H1 (cell line): ENCODE measurements around the gene BAD. TPM values are rescaled to one million over a fixed set of nuclear protein-coding genes. Genes with fewer than 3 reads are reported as not detected.

Experiments used
- CTCF ChIA-PET: fragments of 300-600 bp; sonication (Branson Sonifier 250); formaldehyde crosslinking; loops from one replicate; lab custom pipeline; 2021; ENCODE audit not compliant: partially characterized antibody; lab: Charles Lee
- POLR2A ChIA-PET: fragments of 300-600 bp; sonication (Branson Sonifier 250); formaldehyde crosslinking; loops from one replicate; lab custom pipeline; 2021; ENCODE audit warnings: inconsistent platforms; ENCODE audit not compliant: partially characterized antibody; lab: Charles Lee
- DNase-seq, 2 experiments: peaks; one replicate each; pipeline versions ENCODE4 v3.0.0 to v3.0.0-alpha.2; 2010 to 2022; ENCODE audit warnings: low spot score in 2 of 2, low read depth in 1 of 2, mixed read lengths in 1 of 2
- FAIRE-seq: peaks from 2 replicates; lab custom pipeline; 2011; peaks lifted over from hg19 to GRCh38; lab: Jason Lieb, UNC
- H2AFZ ChIP-seq: 2 replicates; pipeline ENCODE4 v1.8.1; 2012; ENCODE audit warnings: low read length, inconsistent platforms
- H2AK5ac ChIP-seq: 2 replicates; pipeline ENCODE4 v1.6.1; 2013; ENCODE audit warnings: low read depth, low read length
- H2BK120ac ChIP-seq: replicated peaks from 2 replicates; pipeline ENCODE3; 2013; ENCODE audit warnings: low read depth, low read length, inconsistent platforms
- H2BK12ac ChIP-seq: 2 replicates; pipeline ENCODE4 v1.6.1; 2013; ENCODE audit warnings: low read depth, low read length
- H2BK15ac ChIP-seq: 2 replicates; pipeline ENCODE4 v1.6.1; 2013; ENCODE audit warnings: low read length
- H2BK20ac ChIP-seq: 2 replicates; pipeline ENCODE4 v1.6.1; 2013; ENCODE audit warnings: low read length
- H2BK5ac ChIP-seq: 2 replicates; pipeline ENCODE4 v1.6.1; 2013; ENCODE audit warnings: low read depth, low read length
- H3K14ac ChIP-seq: 2 replicates; pipeline ENCODE4 v1.6.1; 2013; ENCODE audit warnings: inconsistent platforms; ENCODE audit not compliant: insufficient read length
- H3K18ac ChIP-seq: 2 replicates; pipeline ENCODE4 v1.6.1; 2013; ENCODE audit warnings: low read length; ENCODE audit errors: extremely low read depth
- H3K23ac ChIP-seq: 2 replicates; pipeline ENCODE4 v1.6.1; 2013; ENCODE audit warnings: inconsistent platforms; ENCODE audit not compliant: insufficient read length
- H3K23me2 ChIP-seq: 2 replicates; pipeline ENCODE4 v1.6.1; 2013; ENCODE audit warnings: low read depth, low read length
- H3K27ac ChIP-seq: 2 replicates; pipeline ENCODE4 v1.6.1; 2011; ENCODE audit warnings: low read depth, low read length, inconsistent platforms
- H3K27me3 ChIP-seq, 4 experiments: replicated peaks in 1 of 4; 1 replicate in 1 of 4; 2 replicates in 3 of 4; pipeline versions ENCODE4 v1.6.1 to v1.8.1; 2011 to 2013; ENCODE audit warnings: low read length in 3 of 4, mild to moderate bottlenecking in 3 of 4, inconsistent platforms in 2 of 4, mixed read lengths in 2 of 4, moderate library complexity in 1 of 4; ENCODE audit not compliant: control insufficient read depth in 3 of 4, insufficient read depth in 3 of 4; ENCODE audit errors: extremely low read depth in 1 of 4
- H3K36me3 ChIP-seq, 4 experiments: 2 replicates each; pipeline versions ENCODE4 v1.6.1 to v1.8.1; 2011 to 2013; ENCODE audit warnings: mild to moderate bottlenecking in 4 of 4, low read length in 3 of 4, moderate library complexity in 2 of 4, control low read depth in 1 of 4, inconsistent platforms in 1 of 4; ENCODE audit not compliant: insufficient read depth in 4 of 4, control insufficient read depth in 2 of 4
- H3K4ac ChIP-seq: replicated peaks from 2 replicates; pipeline ENCODE3; 2013; ENCODE audit warnings: low read length, low read depth, mixed read lengths, inconsistent platforms; ENCODE audit not compliant: insufficient read length
- H3K4me1 ChIP-seq, 4 experiments: replicated peaks in 1 of 4; 1 replicate in 1 of 4; 2 replicates in 3 of 4; pipeline versions ENCODE4 v1.6.1 to v1.8.1; 2011 to 2013; ENCODE audit warnings: low read length in 3 of 4, inconsistent platforms in 2 of 4, mixed read lengths in 1 of 4; ENCODE audit not compliant: insufficient read depth in 4 of 4, control insufficient read depth in 3 of 4
- H3K4me2 ChIP-seq, 2 experiments: 2 replicates each; pipeline versions ENCODE4 v1.6.1 to v1.8.1; 2011 to 2013; ENCODE audit warnings: low read depth in 2 of 2, low read length in 2 of 2, control low read depth in 1 of 2, inconsistent platforms in 1 of 2, mild to moderate bottlenecking in 1 of 2; ENCODE audit not compliant: insufficient read depth in 1 of 2
- H3K4me3 ChIP-seq, 4 experiments: fragments of 200-600, 300-600 bp in 1 of 4; sonication (generic), shearing (Covaris generic), sonication (Bioruptor Twin) in 1 of 4; 2 replicates each; pipeline versions ENCODE4 v1.5.1 to v1.8.1; 2011 to 2016; ENCODE audit warnings: low read length in 4 of 4, low read depth in 3 of 4, control low read depth in 2 of 4, inconsistent platforms in 2 of 4, mild to moderate bottlenecking in 2 of 4, mixed read lengths in 1 of 4, moderate library complexity in 1 of 4; ENCODE audit not compliant: insufficient read depth in 2 of 4; ENCODE audit errors: extremely low read depth in 1 of 4
- H3K56ac ChIP-seq: replicated peaks from 2 replicates; pipeline ENCODE3; 2013; ENCODE audit warnings: low read depth, mild to moderate bottlenecking, mixed read lengths, low read length, inconsistent platforms; ENCODE audit not compliant: insufficient read length
- H3K79me1 ChIP-seq: 2 replicates; pipeline ENCODE4 v1.6.1; 2013; ENCODE audit warnings: low read depth, low read length, control low read depth
- H3K79me2 ChIP-seq, 2 experiments: 2 replicates each; pipeline versions ENCODE4 v1.6.1 to v1.8.1; 2012 to 2013; ENCODE audit warnings: low read length in 2 of 2, mild to moderate bottlenecking in 2 of 2, inconsistent platforms in 1 of 2; ENCODE audit not compliant: insufficient read depth in 2 of 2, control insufficient read depth in 1 of 2
- H3K9ac ChIP-seq, 4 experiments: replicated peaks in 1 of 4; 1 replicate in 1 of 4; 2 replicates in 3 of 4; pipeline versions ENCODE4 v1.6.1 to v1.8.1; 2011 to 2013; ENCODE audit warnings: low read depth in 3 of 4, low read length in 3 of 4, control low read depth in 2 of 4, mild to moderate bottlenecking in 2 of 4, moderate library complexity in 2 of 4, inconsistent platforms in 1 of 4; ENCODE audit errors: extremely low read depth in 1 of 4
- H3K9me3 ChIP-seq, 2 experiments: 2 replicates each; pipeline versions ENCODE4 v1.6.1 to v1.8.1; 2012 to 2013; ENCODE audit warnings: mild to moderate bottlenecking in 2 of 2, moderate library complexity in 2 of 2, control low read depth in 1 of 2, inconsistent platforms in 1 of 2, low read depth in 1 of 2, low read length in 1 of 2, mixed read lengths in 1 of 2; ENCODE audit not compliant: insufficient read depth in 2 of 2
- H4K20me1 ChIP-seq, 2 experiments: replicated peaks in 1 of 2; 2 replicates each; pipeline versions ENCODE3 to v1.8.1; 2011 to 2013; ENCODE audit warnings: inconsistent platforms in 2 of 2, low read length in 2 of 2, mild to moderate bottlenecking in 1 of 2; ENCODE audit not compliant: insufficient read depth in 2 of 2, control insufficient read depth in 1 of 2
- H4K5ac ChIP-seq: 2 replicates; pipeline ENCODE4 v1.6.1; 2013; ENCODE audit warnings: low read length, low read depth, mixed read lengths, inconsistent platforms; ENCODE audit not compliant: insufficient read length
- H4K8ac ChIP-seq: 2 replicates; pipeline ENCODE4 v1.8.0; 2013; ENCODE audit warnings: mild to moderate bottlenecking, moderate library complexity, low read length, inconsistent platforms; ENCODE audit not compliant: insufficient read depth; ENCODE audit errors: extremely low read depth
- H4K91ac ChIP-seq: replicated peaks from 2 replicates; pipeline ENCODE3; 2013; ENCODE audit warnings: low read length, mixed read lengths, inconsistent platforms; ENCODE audit not compliant: insufficient read length
- BACH1 ChIP-seq: IDR thresholded peaks from 2 replicates; pipeline ENCODE4 v1.6.1; 2012; ENCODE audit warnings: low read length, improper control_type of control experiment
- CHD2 ChIP-seq: IDR thresholded peaks from 2 replicates; pipeline ENCODE4 v1.6.1; 2012; ENCODE audit warnings: low read length, improper control_type of control experiment
- CTBP2 ChIP-seq: IDR thresholded peaks from 2 replicates; pipeline ENCODE4 v1.7.0; 2011; ENCODE audit warnings: borderline replicate concordance, mild to moderate bottlenecking, moderate library complexity, mixed read lengths, low read length; ENCODE audit not compliant: insufficient read depth, insufficient read length
- EZH2 ChIP-seq: fragments of 200-600 bp; sonication (generic); IDR thresholded peaks from 2 replicates; pipeline ENCODE4 v1.7.1; 2012; ENCODE audit warnings: low read depth, mild to moderate bottlenecking, moderate library complexity, low read length, inconsistent platforms; ENCODE audit not compliant: severe bottlenecking
- FOSL1 ChIP-seq: IDR thresholded peaks from 2 replicates; pipeline ENCODE4 v1.6.1; 2011; ENCODE audit warnings: mild to moderate bottlenecking, low read depth, low read length, moderate library complexity; ENCODE audit not compliant: insufficient read depth
- MAFK ChIP-seq: IDR thresholded peaks from 2 replicates; pipeline ENCODE4 v1.6.1; 2012; ENCODE audit warnings: low read depth, mild to moderate bottlenecking, improper control_type of control experiment, low read length
- POLR2AphosphoS5 ChIP-seq: IDR thresholded peaks from 2 replicates; pipeline ENCODE4 v1.6.1; 2011; ENCODE audit warnings: low read depth, low read length
- RXRA ChIP-seq: IDR thresholded peaks from 2 replicates; pipeline ENCODE4 v1.6.1; 2011; ENCODE audit warnings: low read depth, mild to moderate bottlenecking, low read length, moderate library complexity; ENCODE audit not compliant: insufficient read depth
- SIN3A ChIP-seq, 2 experiments: IDR thresholded peaks in 1 of 2; conservative IDR thresholded peaks in 1 of 2; 2 replicates each; pipeline ENCODE4 v1.6.1; 2011 to 2012; ENCODE audit warnings: low read length in 2 of 2, improper control_type of control experiment in 1 of 2, low read depth in 1 of 2, mild to moderate bottlenecking in 1 of 2
- SP4 ChIP-seq: IDR thresholded peaks from 2 replicates; pipeline ENCODE4 v1.6.1; 2012; ENCODE audit warnings: low read length, inconsistent platforms
- SUZ12 ChIP-seq: fragments of 200-600 bp; sonication (generic); IDR thresholded peaks from 2 replicates; pipeline ENCODE4 v1.6.1; 2012; ENCODE audit warnings: mild to moderate bottlenecking, inconsistent platforms, low read length, moderate library complexity, mixed read lengths
- WGBS, 2 experiments: shearing (Covaris generic) in 1 of 2; methylation state at CpG; one replicate each; pipeline versions ENCODE4 v1.1.6 to v1.1.7; 2013 to 2015; ENCODE audit warnings: low lambda C conversion rate in 2 of 2, mixed read lengths in 2 of 2, inconsistent platforms in 1 of 2, low coverage in 1 of 2, missing lambda C conversion rate in 1 of 2; ENCODE audit not compliant: insufficient replicate concordance in 2 of 2, insufficient coverage in 1 of 2, insufficient read length in 1 of 2; ENCODE audit errors: extremely low coverage in 1 of 2, missing lambda C conversion rate in 1 of 2; 5-methylcytosine and 5-hydroxymethylcytosine counted together
- polyA plus RNA-seq, 7 experiments: library from polyadenylated mRNA; depleted of rRNA in 3 of 7; stranded (reverse) in 5 of 7; unstranded in 2 of 7; fragments of >200 nt in 5 of 7; fragments of 200-250 nt in 2 of 7; gene quantifications; 1 replicate in 5 of 7; 2 replicates in 1 of 7; 4 replicates in 1 of 7; pipeline versions ENCODE4 v1.2.1 to v1.2.3, GENCODE V29; 2011 to 2013; ENCODE audit warnings: missing spikeins in 2 of 7, mixed read lengths in 2 of 7
- total RNA-seq: library from RNA; stranded (reverse); fragmentation: NEBNext Ultra II Directional; extraction: Animal tissue kit (Norgen Biotek cat#: 25700); gene quantifications from 2 replicates; pipeline ENCODE4 v1.2.1, GENCODE V29; 2021

The BAD gene
- total and polyA plus RNA-seq, 2 of the 8 experiments (the other 6 are each of a cell fraction or from before 2014, with no cell fraction given), result 23.1 to 33.7 TPM

- H3K4me1 ChIP-seq, result peaks cover 0 to 40% (median 34%) of the 10 kb centered on the region in 4 experiments; a peak in 6 of 7 replicates
- DNase-seq (peak in 1 of 2 experiments; percentile 86), FAIRE-seq (no peak)
- H3K36me3 ChIP-seq, result peaks cover 6 to 19% (median 12%) of the 10 kb centered on the region in 4 experiments
- no peak within 1 kb of the TSS for H2BK20ac ChIP-seq
- H2BK5ac ChIP-seq, result peak within 1 kb of the TSS; percentile 93; the same call in 1 of the 2 replicates
- H3K9ac ChIP-seq, result peak within 1 kb of the TSS; percentile 62 to 76 (median 64); a peak in 6 of 7 replicates
- ChIA-PET POLR2A (interaction anchor here (0.8 to 13.1 kb wide), 18 partner anchors 9 to 272 kb away, joined by 3 to 352 read pairs (median 6); partner anchors contain the start of genes DNAJC4, ESRRA, FKBP2 and KCNK4), CTCF (interaction anchor here (0.6 to 10.0 kb wide), 30 partner anchors 8 to 1659 kb away, joined by 3 to 102 read pairs (median 4); partner anchors contain the start of genes CATSPERZ, FERMT3, FKBP2 and NUDT22)
- H2AFZ ChIP-seq, result no peak within 1 kb of the TSS
- peak within 1 kb of the TSS; percentile 87 for H3K4ac ChIP-seq
- H3K9me3 ChIP-seq, result no peaks in the 10 kb centered on the region
- H4K20me1 ChIP-seq, result peaks cover 6 to 13% of the 10 kb centered on the region in 2 experiments
- H2BK12ac ChIP-seq, result peak within 1 kb of the TSS; percentile 75; the same call in 1 of the 2 replicates
- H3K18ac ChIP-seq, result peak within 1 kb of the TSS; percentile 99
- no peak within 1 kb of the TSS for H2AK5ac ChIP-seq
- peak within 1 kb of the TSS; percentile 73 to 86 (median 76) for H3K4me3 ChIP-seq
- peak within 1 kb of the TSS; percentile 73 to 99 for H3K4me2 ChIP-seq
- WGBS, 2 experiments, result 4% methylated on average over 22 of the region's 75 CpGs; no CpG with 5 or more reads in 1 of the 2 experiments
- H3K79me2 ChIP-seq, result peaks cover 0 to 25% of the 10 kb centered on the region in 2 experiments; a peak in 3 of 4 replicates
- no peak within 1 kb of the TSS for H3K14ac ChIP-seq
- peak within 1 kb of the TSS; percentile 75 for H4K5ac ChIP-seq
- peak within 1 kb of the TSS; percentile 72; the same call in 1 of the 2 replicates for H3K27ac ChIP-seq
- H3K56ac ChIP-seq, result peak within 1 kb of the TSS; percentile 78
- H4K91ac ChIP-seq, result peak within 1 kb of the TSS; percentile 98
- H2BK120ac ChIP-seq, result peak within 1 kb of the TSS; percentile 70
- no peak within 1 kb of the TSS for H3K23ac ChIP-seq
- no peaks in the 10 kb centered on the region for H3K27me3 ChIP-seq
- H3K23me2 ChIP-seq, result peaks cover 13% of the 10 kb centered on the region
- peak within 1 kb of the TSS; percentile 99; the same call in 1 of the 2 replicates for H2BK15ac ChIP-seq
- H3K79me1 ChIP-seq, result peaks cover 2% of the 10 kb centered on the region; the same call in 1 of the 2 replicates
- H4K8ac ChIP-seq, result peak within 1 kb of the TSS; percentile 93
- TF ChIP-seq MAFK, result no peak
- TF ChIP-seq RXRA, result no peak
- no peak for TF ChIP-seq EZH2
- no peak for TF ChIP-seq BACH1
- TF ChIP-seq FOSL1, result no peak
- TF ChIP-seq CHD2, result no peak
- TF ChIP-seq SUZ12, result no peak
- TF ChIP-seq CTBP2, result no peak
- no peak for TF ChIP-seq POLR2AphosphoS5
- peak in 1 of 2 experiments; percentile 51; a peak in 2 of 4 replicates for TF ChIP-seq SIN3A (conservative IDR thresholded peaks at IDR 0.05 in 1 of 2, IDR thresholded peaks at IDR 0.05 in 1 of 2; ENCODE audit: low read depth in 1 of 2, low read length in 2 of 2)
- peak; percentile 73; the same call in 1 of the 2 replicates for TF ChIP-seq SP4
Observed at GRCh38 chr11:64251016-64251752, 33.3 kb downstream of the BAD start, which contains the start of gene PLCB3. Gene PLCB3, plus strand, starts transcription at chr11:64251530. Its CDS starts 120 bp downstream, at chr11:64251650.
